ENCODE results near the gene VPS37C.
"Not testable (repeated sequence)": the region's sequence is repeated elsewhere in the genome, so short reads cannot be mapped to it uniquely, and the experiment has no call there.

Gene VPS37C

DNA sequence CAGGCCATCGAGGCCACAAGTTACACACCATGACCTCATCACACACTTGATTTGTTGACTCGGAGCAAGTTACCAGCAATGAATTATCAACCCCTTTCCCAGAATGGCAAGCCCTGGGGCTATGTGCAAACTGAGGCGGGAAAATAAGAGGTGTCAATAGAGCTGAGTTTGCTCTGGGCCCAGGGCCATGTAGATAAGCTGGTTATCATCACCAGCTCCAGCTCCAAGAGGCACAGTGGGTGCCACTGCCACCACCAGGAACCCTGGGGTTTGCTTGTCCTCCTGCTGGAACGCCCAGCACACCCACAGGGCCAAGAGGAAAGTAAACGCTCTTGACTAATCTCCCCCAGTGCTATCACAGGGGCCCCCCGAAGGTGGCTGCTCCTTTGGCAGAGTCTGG lies 13.0 kb upstream of the VPS37C start:
- no peak for DNase-seq

DNA sequence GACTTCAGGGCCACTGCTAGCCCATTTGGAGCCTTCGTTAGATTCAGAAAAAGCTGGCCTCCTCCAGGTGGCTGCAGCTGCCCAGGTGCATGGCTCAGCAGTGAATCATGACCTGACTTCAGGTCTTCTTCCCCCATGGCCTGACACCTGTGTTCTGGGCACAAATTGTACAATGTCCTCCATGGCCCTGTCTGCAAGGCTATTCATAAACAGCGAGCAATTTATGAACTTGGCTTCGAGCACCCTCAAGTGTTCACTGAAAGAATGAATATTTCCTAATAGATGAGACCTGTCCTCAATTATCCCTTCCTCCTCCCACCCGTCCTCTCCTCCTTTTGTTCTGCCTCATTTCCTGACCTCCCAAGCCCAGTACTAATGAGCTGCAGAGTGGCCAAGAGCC lies 12.2 kb upstream of the VPS37C start:
- DNase-seq, result no peak

DNA sequence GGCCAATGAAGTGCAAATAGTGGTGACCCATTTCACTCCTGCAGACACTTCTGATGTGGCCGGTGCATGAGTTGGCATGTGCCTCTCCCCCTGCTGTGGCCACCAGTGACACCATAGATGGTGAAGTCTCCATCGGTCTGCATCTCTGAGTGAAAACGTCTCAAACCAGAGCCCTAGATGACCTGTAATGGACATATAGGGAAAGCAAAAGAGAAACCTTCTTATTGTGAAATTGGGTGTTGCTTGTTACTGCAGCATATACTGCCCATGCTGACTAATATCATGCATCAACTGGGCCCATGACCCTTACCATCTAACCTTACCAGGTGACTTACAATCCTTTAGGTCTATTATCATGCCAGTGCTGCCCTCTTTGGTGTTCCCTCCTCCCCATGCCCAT lies 11.7 kb upstream of the VPS37C start:
- DNase-seq, result no peak

DNA sequence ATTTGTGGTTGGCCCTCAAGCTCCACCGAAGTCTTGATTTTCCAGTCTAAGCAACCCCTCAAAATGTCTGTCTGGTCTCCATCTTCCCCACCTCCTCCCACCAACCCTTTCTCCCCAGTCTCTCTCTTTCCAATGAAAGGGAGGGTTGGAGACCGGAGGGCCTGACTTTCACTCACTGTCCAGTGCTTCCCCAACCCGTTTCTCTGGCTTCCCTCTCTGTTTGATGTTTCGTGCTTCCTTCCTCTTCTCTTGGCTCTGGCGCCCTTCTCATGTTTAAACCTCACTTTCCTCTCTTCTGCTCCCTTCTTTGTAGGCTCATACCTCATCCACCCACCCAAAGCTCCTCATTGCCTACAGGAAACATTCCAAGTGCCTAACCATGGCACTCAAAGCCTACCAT lies 11.1 kb upstream of the VPS37C start:
- DNase-seq, result no peak

GRCh38 chr11:61171907-61172306 lies 10.7 kb upstream of the VPS37C start:
- DNase-seq, result no peak

- DNase-seq, result no peak
Observed at GRCh38 chr11:61170566-61170965, 9.3 kb upstream of the VPS37C start.

DNA sequence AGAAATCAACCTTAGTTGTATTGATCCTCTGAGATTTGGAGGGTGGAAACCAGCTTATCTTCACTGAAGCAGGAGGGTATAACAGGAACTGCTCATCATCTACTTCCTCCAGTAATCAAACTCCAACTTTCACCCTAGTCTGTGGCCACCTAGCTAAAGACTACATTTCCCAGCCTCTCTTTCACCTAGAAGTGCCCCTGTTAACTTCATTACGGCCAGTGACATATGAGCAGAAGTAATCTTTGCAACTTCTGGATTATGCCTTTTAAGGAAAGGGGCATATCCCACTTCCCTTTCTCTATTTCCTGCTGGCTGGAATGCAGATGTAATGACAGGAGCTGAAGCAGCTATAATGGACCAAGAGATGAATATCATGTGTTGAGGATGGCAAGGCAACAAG lies 7.6 kb upstream of the VPS37C start:
- DNase-seq, result no peak

DNA sequence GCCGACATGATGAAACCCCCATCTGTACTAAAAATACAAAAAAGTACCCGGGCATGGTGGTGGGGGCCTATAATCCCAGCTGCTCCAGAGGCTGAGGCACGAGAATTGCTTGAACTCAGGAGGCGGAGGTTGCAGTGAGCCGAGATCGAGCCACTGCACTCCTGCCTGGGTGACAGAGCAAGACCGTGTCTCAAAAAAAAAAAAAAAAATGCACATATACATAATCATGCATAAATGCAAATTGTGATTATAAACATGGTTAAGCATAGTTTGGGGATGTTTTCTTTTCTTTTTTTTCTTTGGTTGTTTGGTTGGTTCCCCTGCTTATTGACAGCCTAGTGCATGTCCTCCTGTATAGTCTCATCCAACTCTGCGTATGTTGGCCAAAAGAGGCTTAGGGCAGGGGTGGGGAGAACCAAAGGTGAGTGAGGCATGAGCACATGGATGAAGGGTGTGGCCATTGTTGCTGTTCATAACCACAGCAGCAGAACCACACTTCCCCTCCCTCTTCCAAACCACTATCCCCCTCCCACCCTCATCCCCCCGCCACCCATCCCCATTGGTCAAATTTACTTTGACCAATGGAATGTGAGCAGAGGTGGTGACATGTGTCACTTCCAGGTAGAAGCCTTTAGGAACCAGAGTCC lies 6.9 kb upstream of the VPS37C start:
- no peak for DNase-seq

DNA sequence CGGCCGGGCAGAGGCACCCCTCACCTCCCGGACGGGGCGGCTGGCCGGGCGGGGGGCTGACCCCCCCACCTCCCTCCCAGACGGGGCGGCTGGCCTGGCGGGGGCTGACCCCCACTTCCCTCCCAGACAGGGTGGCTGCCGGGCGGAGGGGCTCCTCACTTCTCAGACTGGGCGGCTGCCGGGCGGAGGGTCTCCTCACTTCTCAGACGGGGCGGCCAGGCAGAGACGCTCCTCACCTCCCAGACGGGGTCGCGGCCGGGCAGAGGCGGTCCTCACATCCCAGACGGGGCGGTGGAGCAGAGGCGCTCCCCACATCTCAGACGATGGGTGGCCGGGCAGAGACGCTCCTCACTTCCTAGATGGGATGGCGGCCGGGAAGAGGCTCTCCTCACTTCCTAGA lies 5.1 kb upstream of the VPS37C start:
- not testable (repeated sequence) for DNase-seq

DNA sequence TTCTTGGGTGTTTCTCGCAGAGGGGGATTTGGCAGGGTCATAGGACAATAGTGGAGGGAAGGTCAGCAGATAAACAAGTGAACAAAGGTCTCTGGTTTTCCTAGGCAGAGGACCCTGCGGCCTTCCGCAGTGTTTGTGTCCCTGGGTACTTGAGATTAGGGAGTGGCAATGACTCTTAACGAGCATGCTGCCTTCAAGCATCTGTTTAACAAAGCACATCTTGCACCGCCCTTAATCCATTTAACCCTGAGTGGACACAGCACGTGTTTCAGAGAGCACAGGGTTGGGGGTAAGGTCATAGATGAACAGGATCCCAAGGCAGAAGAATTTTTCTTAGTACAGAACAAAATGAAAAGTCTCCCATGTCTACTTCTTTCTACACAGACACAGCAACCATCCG lies 4.6 kb upstream of the VPS37C start:
- DNase-seq, result not testable (repeated sequence)

DNA sequence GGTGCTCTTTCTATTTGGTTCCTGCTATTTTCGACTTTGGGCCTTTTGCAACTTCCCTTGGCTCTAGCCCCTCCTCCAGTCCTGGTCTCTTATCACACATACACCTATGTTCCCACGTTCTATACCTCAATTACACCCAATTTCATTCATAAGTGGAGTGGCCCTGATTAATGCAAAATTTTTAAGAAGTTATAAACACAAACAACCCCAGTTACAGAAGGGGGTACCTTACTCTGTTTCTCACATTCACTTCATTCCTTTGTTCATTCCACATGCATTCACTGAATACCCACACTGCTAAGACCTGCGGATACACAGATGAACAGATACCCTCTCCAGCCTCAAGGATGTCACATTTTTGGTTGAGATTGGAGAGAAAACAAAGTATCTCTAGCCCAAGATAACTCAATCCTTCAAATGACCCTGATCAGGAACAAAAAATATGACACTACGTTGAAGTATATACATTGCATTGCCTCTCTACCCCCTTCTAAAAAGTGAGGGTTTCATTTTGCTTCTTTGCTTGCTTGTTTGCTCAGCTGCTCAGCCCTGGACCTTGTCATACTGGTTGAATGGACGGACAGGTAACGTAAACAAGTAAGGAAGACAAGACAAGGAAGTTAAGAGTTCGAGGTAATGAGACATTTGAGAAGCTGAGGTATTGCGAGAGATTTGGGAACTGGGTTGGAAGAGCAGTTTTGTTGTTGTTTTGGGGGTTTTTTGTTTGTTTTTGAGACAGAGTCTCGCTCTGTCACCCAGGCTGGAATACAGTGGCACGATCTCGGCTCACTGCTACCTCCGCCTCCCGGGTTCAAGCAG lies 3.6 kb upstream of the VPS37C start:
- no peak for DNase-seq

GRCh38 chr11:61163714-61164605 lies 2.7 kb upstream of the VPS37C start:
- no peak for DNase-seq

DNA sequence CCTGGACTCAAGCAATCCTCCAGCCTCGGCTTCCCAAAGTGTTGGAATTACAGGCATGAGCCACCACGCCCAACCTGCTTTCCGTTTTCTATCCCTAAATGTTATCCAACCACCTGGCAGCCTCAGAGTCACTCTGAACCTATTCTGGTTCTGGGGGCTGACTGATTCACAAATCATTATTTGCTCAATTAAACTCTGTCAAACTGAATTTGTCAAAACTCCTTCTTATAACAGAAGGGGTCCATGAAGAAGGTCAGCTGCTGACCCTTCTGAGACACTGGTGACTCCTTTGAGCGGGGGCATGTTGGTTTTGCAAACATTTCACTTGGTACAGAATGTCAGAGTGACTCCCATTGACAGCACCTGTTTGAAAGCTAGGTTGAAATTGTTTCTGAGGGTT lies 1.8 kb upstream of the VPS37C start:
- no peak for DNase-seq

GRCh38 chr11:61162092-61162941 lies 1.1 kb upstream of the VPS37C start:
- no peak for DNase-seq

- DNase-seq, result no peak
Observed at GRCh38 chr11:61160487-61161189, 588 bp downstream of the VPS37C start.

DNA sequence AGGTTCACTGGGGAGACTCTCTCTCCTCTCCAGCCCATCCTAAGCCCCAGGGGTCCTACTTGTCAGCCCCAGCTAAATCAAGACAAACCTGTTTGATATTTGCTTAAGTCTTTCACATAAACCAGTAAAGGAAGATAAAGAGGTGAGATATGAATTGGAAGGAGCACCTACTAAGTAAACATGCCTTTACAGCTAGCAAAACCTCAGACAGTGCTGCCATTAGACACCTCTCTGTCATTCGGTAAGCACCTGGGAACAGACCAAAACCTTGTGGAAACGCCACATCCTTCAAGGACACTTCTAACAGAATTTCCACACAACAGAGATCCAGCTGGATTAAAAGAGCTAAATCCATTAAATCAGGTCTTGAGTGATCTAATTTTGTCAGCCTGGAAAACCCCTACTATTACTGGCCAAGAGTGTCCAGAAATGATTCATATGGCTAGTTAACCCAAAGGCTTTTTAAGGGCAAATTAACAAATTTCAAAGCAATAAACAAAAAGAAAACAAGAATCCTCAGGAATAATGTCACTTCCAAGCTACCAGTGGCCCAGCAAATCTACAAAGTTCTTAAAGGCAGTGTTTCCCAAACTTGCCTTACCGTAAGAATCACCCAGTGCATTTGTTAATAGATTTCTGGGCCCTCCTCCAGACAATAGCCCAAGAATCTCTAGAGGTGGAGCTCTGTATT lies 2.4 kb downstream of the VPS37C start:
- DNase-seq, result no peak

GRCh38 chr11:61157743-61158142 lies 3.5 kb downstream of the VPS37C start:
- DNase-seq, result no peak

- no peak for DNase-seq
Observed at GRCh38 chr11:61155741-61156140, 5.5 kb downstream of the VPS37C start.

- DNase-seq, result no peak
Observed at GRCh38 chr11:61155312-61155711, 5.9 kb downstream of the VPS37C start.

DNA sequence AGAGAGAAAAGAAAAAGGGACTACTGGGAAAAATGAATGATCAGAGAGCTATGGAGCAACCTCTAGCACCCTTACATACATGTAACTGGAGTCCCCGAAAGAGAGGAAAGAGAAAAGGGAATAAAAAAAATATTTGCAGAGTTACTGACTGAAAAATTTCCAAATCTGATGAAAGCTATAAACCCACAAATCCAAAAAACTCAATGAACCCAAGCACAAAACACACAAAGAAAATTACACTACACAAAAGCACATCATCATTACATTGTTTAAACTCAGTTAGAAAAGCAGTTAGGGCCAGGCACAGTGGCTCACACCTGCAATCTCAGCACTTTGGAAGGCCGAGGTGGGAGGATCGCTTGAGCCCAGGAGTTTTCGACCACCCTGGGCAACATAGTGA lies 6.7 kb downstream of the VPS37C start:
- no peak for DNase-seq

GRCh38 chr11:61153593-61154095 lies 7.6 kb downstream of the VPS37C start:
- DNase-seq, result no peak
